OCI-LY1 (cell line): ENCODE data around the gene SCLY.

Experiments
- H2AFZ ChIP-seq: fragments of 200-600 bp; sonication (generic), shearing (Covaris generic); 2 replicates; pipeline ENCODE4 v1.6.0; 2014; ENCODE audit warnings: antibody characterized with exemption, mild to moderate bottlenecking, low read length
- H3F3A ChIP-seq: fragments of 200-600 bp; sonication (generic), shearing (Covaris generic); 2 replicates; pipeline ENCODE4 v1.6.0; 2014; ENCODE audit warnings: mild to moderate bottlenecking, antibody characterized with exemption, low read length, moderate library complexity; ENCODE audit not compliant: insufficient read depth
- H3K27ac ChIP-seq: fragments of 200-600 bp; sonication (generic); 2 replicates; pipeline ENCODE4 v1.5.1; 2014; ENCODE audit warnings: low read length, mixed run types, mild to moderate bottlenecking, low read depth; ENCODE audit not compliant: poor library complexity, severe bottlenecking
- H3K27me3 ChIP-seq: fragments of 200-600 bp; sonication (generic); 2 replicates; pipeline ENCODE4 v1.6.0; 2014; ENCODE audit warnings: antibody characterized with exemption, mild to moderate bottlenecking, low read length, moderate library complexity; ENCODE audit not compliant: insufficient read depth
- H3K36me3 ChIP-seq: fragments of 200-600 bp; sonication (generic); 2 replicates; pipeline ENCODE4 v1.6.1; 2014; ENCODE audit warnings: mild to moderate bottlenecking, antibody characterized with exemption, low read length, moderate library complexity, mixed read lengths; ENCODE audit not compliant: insufficient read depth
- H3K4me1 ChIP-seq: fragments of 200-600 bp; sonication (generic); 2 replicates; pipeline ENCODE4 v1.5.1; 2014; ENCODE audit warnings: mild to moderate bottlenecking, low read length, moderate library complexity; ENCODE audit not compliant: insufficient read depth, severe bottlenecking
- H3K4me2 ChIP-seq: fragments of 200-600 bp; sonication (generic), shearing (Covaris generic); 2 replicates; pipeline ENCODE4 v1.6.1; 2014; ENCODE audit warnings: low read length
- H3K4me3 ChIP-seq: fragments of 200-600 bp; sonication (generic); 2 replicates; pipeline ENCODE4 v1.5.1; 2014; ENCODE audit warnings: low read length, low read depth, mild to moderate bottlenecking, mixed read lengths; ENCODE audit not compliant: poor library complexity, severe bottlenecking
- H3K79me2 ChIP-seq: fragments of 200-600 bp; shearing (Covaris generic); 2 replicates; pipeline ENCODE4 v1.6.1; 2016; ENCODE audit warnings: mixed run types, low read length, mixed read lengths; ENCODE audit not compliant: insufficient read depth
- H3K9ac ChIP-seq: fragments of 200-600 bp; sonication (generic), shearing (Covaris generic); 2 replicates; pipeline ENCODE4 v1.6.1; 2014; ENCODE audit warnings: mild to moderate bottlenecking, low read length, mixed read lengths
- H3K9me2 ChIP-seq: fragments of 200-600 bp; sonication (generic), shearing (Covaris generic); 2 replicates; pipeline ENCODE4 v1.6.1; 2014; ENCODE audit warnings: low read depth, mild to moderate bottlenecking, low read length, mixed read lengths
- H3K9me3 ChIP-seq: fragments of 200-600 bp; shearing (Covaris generic); 2 replicates; pipeline ENCODE4 v1.6.1; 2014; ENCODE audit warnings: low read length, mixed read lengths
- H4K20me1 ChIP-seq: fragments of 200-600 bp; sonication (generic), shearing (Covaris generic); 2 replicates; pipeline ENCODE4 v1.6.0; 2016; ENCODE audit warnings: mild to moderate bottlenecking, low read length; ENCODE audit not compliant: insufficient read depth
- CTCF ChIP-seq: fragments of 200-600 bp; sonication (generic), shearing (Covaris generic); IDR thresholded peaks from 2 replicates; pipeline ENCODE4 v1.5.1; 2017; ENCODE audit warnings: mild to moderate bottlenecking, antibody characterized with exemption, low read length, moderate library complexity, mixed read lengths
- EZH2 ChIP-seq: fragments of 200-600 bp; sonication (generic), shearing (Covaris generic); IDR thresholded peaks from 2 replicates; pipeline ENCODE4 v1.8.0; 2017; ENCODE audit warnings: borderline replicate concordance, mixed run types, mild to moderate bottlenecking, antibody characterized with exemption, low read length, moderate library complexity, mixed read lengths

Gene SCLY

GRCh38 chr2:238099714-238100048, 38.9 kb downstream of the SCLY start:
- no peaks in the 10 kb centered on the region for H3K79me2 ChIP-seq
- no peaks in the 10 kb centered on the region for H3K9me2 ChIP-seq
- 0 out of 2 replicates have a peak, but pooled peaks cover 3% of the 10 kb centered on the region for H3K36me3 ChIP-seq
- no peak for TF ChIP-seq CTCF
- TF ChIP-seq EZH2, result no peak
- H3K27me3 ChIP-seq, result peaks cover 12% of the 10 kb centered on the region
- no peaks in the 10 kb centered on the region for H3F3A ChIP-seq
- no peaks in the 10 kb centered on the region for H4K20me1 ChIP-seq
- no peaks in the 10 kb centered on the region for H3K9me3 ChIP-seq
- no peak overlapping the region for H3K27ac ChIP-seq
- no peak overlapping the region for H2AFZ ChIP-seq
- no peak overlapping the region for H3K9ac ChIP-seq
- no peak overlapping the region for H3K4me2 ChIP-seq
- no peak overlapping the region for H3K4me3 ChIP-seq
- peaks cover 10% of the 10 kb centered on the region for H3K4me1 ChIP-seq

- H3F3A ChIP-seq, result no peaks in the 10 kb centered on the region
- peaks cover 10% of the 10 kb centered on the region for H3K4me1 ChIP-seq
- H3K9me2 ChIP-seq, result no peaks in the 10 kb centered on the region
- H3K27ac ChIP-seq, result no peak within 1 kb of the TSS
- no peak within 1 kb of the TSS for H3K9ac ChIP-seq
- peaks cover 10% of the 10 kb centered on the region for H3K27me3 ChIP-seq
- H3K79me2 ChIP-seq, result no peaks in the 10 kb centered on the region
- H2AFZ ChIP-seq, result no peak within 1 kb of the TSS
- no peaks in the 10 kb centered on the region for H3K9me3 ChIP-seq
- no peak within 1 kb of the TSS for H3K4me2 ChIP-seq
- H3K36me3 ChIP-seq, result 0 out of 2 replicates have a peak, but pooled peaks cover 2% of the 10 kb centered on the region
- H4K20me1 ChIP-seq, result no peaks in the 10 kb centered on the region
- no peak within 1 kb of the TSS for H3K4me3 ChIP-seq
- TF ChIP-seq EZH2 (no peak), CTCF (no peak)
Observed at GRCh38 chr2:238100049-238100820, 39.4 kb downstream of the SCLY start, which contains the start of gene ESPNL. Gene ESPNL (plus strand): TSS chr2:238100340. CDS start chr2:238100420, 80 bp downstream.

DNA sequence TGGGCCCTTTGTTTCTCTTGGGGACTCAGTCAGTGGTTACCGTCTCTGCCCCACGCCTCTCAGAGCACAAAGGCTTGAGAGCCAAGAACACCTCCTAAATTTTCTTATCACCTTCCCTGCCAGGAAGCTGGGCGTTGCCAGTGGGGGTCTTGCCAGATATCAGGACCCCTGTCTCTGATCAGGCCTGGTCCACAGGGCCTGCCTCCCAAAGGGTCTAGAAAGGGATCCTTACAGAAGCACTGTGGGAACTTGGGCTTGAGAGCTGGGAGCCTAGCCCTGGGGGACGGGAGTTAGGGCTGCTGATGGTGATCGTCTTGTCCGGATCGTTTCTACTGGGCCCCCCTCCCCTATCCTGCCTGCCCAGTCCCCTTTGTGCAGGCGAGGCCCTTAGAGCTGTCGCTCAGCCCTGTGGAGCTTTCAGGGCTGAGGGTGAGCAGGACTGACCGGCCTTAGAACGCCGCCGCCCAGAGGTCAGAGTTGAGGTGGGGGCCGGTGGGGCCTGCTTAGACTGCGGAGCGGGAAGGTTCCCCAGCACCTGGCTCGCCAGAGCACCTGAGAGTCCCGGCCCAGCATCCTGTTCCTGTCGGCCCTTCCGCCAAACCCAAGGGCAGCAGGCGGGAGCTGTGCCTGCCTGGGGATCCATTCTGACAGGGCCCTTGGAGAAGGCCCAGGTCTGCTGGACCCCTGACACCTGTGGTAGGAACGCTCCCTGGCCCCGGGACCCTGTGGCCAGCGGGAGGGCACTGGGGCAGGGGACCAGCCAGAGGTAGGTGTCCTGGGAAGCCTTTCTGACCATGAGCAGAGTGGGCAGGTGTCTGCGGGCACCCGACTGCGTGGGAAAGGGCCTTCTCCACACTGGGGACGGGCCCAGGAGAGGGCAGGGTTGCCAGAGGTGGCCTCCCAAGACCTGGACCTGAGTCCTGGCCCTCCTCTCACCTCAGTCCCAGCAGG, 40.3 kb downstream of the SCLY start:
- Histone ChIP-seq H3K9me3 (no peaks in the 10 kb centered on the region), H3K4me3 (no peak overlapping the region), H3K27me3 (peaks cover 8% of the 10 kb centered on the region), H2AFZ (no peak overlapping the region), H3K4me1 (peaks cover 10% of the 10 kb centered on the region), H3F3A (no peaks in the 10 kb centered on the region), H3K79me2 (no peaks in the 10 kb centered on the region), H3K9me2 (no peaks in the 10 kb centered on the region), H4K20me1 (no peaks in the 10 kb centered on the region), H3K27ac (no peak overlapping the region), H3K4me2 (no peak overlapping the region), H3K9ac (no peak overlapping the region), H3K36me3 (no peaks in the 10 kb centered on the region)
- no peak for TF ChIP-seq EZH2
- no peak for TF ChIP-seq CTCF
